OCI-LY1 (cell line): ENCODE data around the gene UBE2F.

Experiments used
- H2AFZ ChIP-seq: fragments of 200-600 bp; sonication (generic), shearing (Covaris generic); 2 replicates; pipeline ENCODE4 v1.6.0; 2014; ENCODE audit warnings: antibody characterized with exemption, mild to moderate bottlenecking, low read length
- H3F3A ChIP-seq: fragments of 200-600 bp; sonication (generic), shearing (Covaris generic); 2 replicates; pipeline ENCODE4 v1.6.0; 2014; ENCODE audit warnings: mild to moderate bottlenecking, antibody characterized with exemption, low read length, moderate library complexity; ENCODE audit not compliant: insufficient read depth
- H3K27ac ChIP-seq: fragments of 200-600 bp; sonication (generic); 2 replicates; pipeline ENCODE4 v1.5.1; 2014; ENCODE audit warnings: low read length, mixed run types, mild to moderate bottlenecking, low read depth; ENCODE audit not compliant: poor library complexity, severe bottlenecking
- H3K27me3 ChIP-seq: fragments of 200-600 bp; sonication (generic); 2 replicates; pipeline ENCODE4 v1.6.0; 2014; ENCODE audit warnings: antibody characterized with exemption, mild to moderate bottlenecking, low read length, moderate library complexity; ENCODE audit not compliant: insufficient read depth
- H3K36me3 ChIP-seq: fragments of 200-600 bp; sonication (generic); 2 replicates; pipeline ENCODE4 v1.6.1; 2014; ENCODE audit warnings: mild to moderate bottlenecking, antibody characterized with exemption, low read length, moderate library complexity, mixed read lengths; ENCODE audit not compliant: insufficient read depth
- H3K4me1 ChIP-seq: fragments of 200-600 bp; sonication (generic); 2 replicates; pipeline ENCODE4 v1.5.1; 2014; ENCODE audit warnings: mild to moderate bottlenecking, low read length, moderate library complexity; ENCODE audit not compliant: insufficient read depth, severe bottlenecking
- H3K4me2 ChIP-seq: fragments of 200-600 bp; sonication (generic), shearing (Covaris generic); 2 replicates; pipeline ENCODE4 v1.6.1; 2014; ENCODE audit warnings: low read length
- H3K4me3 ChIP-seq: fragments of 200-600 bp; sonication (generic); 2 replicates; pipeline ENCODE4 v1.5.1; 2014; ENCODE audit warnings: low read length, low read depth, mild to moderate bottlenecking, mixed read lengths; ENCODE audit not compliant: poor library complexity, severe bottlenecking
- H3K79me2 ChIP-seq: fragments of 200-600 bp; shearing (Covaris generic); 2 replicates; pipeline ENCODE4 v1.6.1; 2016; ENCODE audit warnings: mixed run types, low read length, mixed read lengths; ENCODE audit not compliant: insufficient read depth
- H3K9ac ChIP-seq: fragments of 200-600 bp; sonication (generic), shearing (Covaris generic); 2 replicates; pipeline ENCODE4 v1.6.1; 2014; ENCODE audit warnings: mild to moderate bottlenecking, low read length, mixed read lengths
- H3K9me2 ChIP-seq: fragments of 200-600 bp; sonication (generic), shearing (Covaris generic); 2 replicates; pipeline ENCODE4 v1.6.1; 2014; ENCODE audit warnings: low read depth, mild to moderate bottlenecking, low read length, mixed read lengths
- H3K9me3 ChIP-seq: fragments of 200-600 bp; shearing (Covaris generic); 2 replicates; pipeline ENCODE4 v1.6.1; 2014; ENCODE audit warnings: low read length, mixed read lengths
- H4K20me1 ChIP-seq: fragments of 200-600 bp; sonication (generic), shearing (Covaris generic); 2 replicates; pipeline ENCODE4 v1.6.0; 2016; ENCODE audit warnings: mild to moderate bottlenecking, low read length; ENCODE audit not compliant: insufficient read depth
- CTCF ChIP-seq: fragments of 200-600 bp; sonication (generic), shearing (Covaris generic); IDR thresholded peaks from 2 replicates; pipeline ENCODE4 v1.5.1; 2017; ENCODE audit warnings: mild to moderate bottlenecking, antibody characterized with exemption, low read length, moderate library complexity, mixed read lengths
- EZH2 ChIP-seq: fragments of 200-600 bp; sonication (generic), shearing (Covaris generic); IDR thresholded peaks from 2 replicates; pipeline ENCODE4 v1.8.0; 2017; ENCODE audit warnings: borderline replicate concordance, mixed run types, mild to moderate bottlenecking, antibody characterized with exemption, low read length, moderate library complexity, mixed read lengths

The UBE2F gene

DNA sequence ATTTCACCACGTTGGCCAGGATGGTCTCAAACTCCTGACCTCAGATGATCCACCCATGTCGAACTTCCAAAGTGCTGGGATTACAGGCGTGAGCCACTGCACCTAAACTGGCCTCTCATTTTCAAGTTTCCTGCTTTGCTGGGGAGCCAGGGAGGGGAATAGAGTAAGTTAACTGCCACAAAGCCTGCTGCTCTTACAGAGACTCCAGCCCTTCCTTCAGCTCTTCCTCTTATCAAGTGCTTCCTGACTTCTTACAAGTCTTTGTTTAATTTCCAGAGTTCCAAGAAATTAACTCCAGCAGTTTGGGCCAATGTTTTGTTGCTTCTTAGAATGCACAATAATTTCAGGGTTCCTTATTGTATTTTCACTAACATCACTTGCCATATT is 24.3 kb upstream of the UBE2F start:
- H3K9me3 ChIP-seq = peaks cover 9% of the 10 kb centered on the region; the same call in 1 of the 2 replicates
- H3K9ac ChIP-seq = no peak overlapping the region
- H3K27ac ChIP-seq = no peak overlapping the region
- H2AFZ ChIP-seq = no peak overlapping the region
- H4K20me1 ChIP-seq = no peaks in the 10 kb centered on the region
- no peak overlapping the region for H3K4me3 ChIP-seq
- no peaks in the 10 kb centered on the region for H3K9me2 ChIP-seq
- peaks cover 13% of the 10 kb centered on the region; the same call in 1 of the 2 replicates for H3K27me3 ChIP-seq
- no peak overlapping the region for H3K4me2 ChIP-seq
- H3K4me1 ChIP-seq = peaks cover 3% of the 10 kb centered on the region
- no peaks in the 10 kb centered on the region for H3K36me3 ChIP-seq
- H3F3A ChIP-seq = no peaks in the 10 kb centered on the region
- H3K79me2 ChIP-seq = no peaks in the 10 kb centered on the region
- TF ChIP-seq EZH2 (no peak), CTCF (no peak)

DNA sequence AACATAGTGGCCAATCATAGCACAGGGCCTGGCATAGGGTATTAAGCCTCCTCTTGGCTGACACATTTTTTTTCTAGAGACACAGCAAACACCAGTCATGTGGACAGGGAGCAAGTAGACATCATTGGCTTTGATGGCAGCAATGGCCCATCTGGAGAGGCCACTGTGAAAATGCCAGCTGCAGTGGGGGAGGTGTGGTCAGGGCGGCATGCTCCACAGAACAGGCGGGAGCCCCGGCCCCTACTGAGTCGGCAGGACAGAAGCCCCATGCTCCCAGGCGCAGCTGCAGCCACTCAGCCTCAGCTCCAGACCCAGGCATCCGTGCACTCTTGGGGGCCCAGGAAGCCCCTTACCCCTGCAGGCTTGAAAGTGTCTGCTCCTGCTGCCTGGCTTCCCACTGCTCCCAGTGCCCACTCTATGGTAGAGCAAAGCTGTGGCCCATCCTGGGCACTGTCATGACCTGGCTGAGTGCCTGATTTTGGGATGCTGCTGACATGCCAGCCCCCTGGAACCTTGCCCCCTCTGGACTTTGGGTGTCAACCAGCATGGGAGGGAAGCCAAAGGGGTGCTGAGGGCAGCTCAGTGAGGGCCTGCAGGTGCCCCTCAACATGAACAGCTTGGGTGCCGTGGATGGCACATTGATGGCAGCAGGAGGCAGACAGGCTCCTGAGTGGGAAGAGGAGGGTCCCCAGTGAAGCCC is 23.3 kb upstream of the UBE2F start:
- H3F3A ChIP-seq = no peaks in the 10 kb centered on the region
- no peaks in the 10 kb centered on the region for H3K9me2 ChIP-seq
- no peak for TF ChIP-seq CTCF
- TF ChIP-seq EZH2 = no peak
- peaks cover 3% of the 10 kb centered on the region for H3K4me1 ChIP-seq
- no peaks in the 10 kb centered on the region for H4K20me1 ChIP-seq
- no peak overlapping the region for H2AFZ ChIP-seq
- H3K4me3 ChIP-seq = no peak overlapping the region
- no peak overlapping the region for H3K27ac ChIP-seq
- H3K36me3 ChIP-seq = no peaks in the 10 kb centered on the region
- no peaks in the 10 kb centered on the region for H3K79me2 ChIP-seq
- H3K4me2 ChIP-seq = no peak overlapping the region
- no peak overlapping the region for H3K9ac ChIP-seq
- H3K9me3 ChIP-seq = peaks cover 9% of the 10 kb centered on the region; the same call in 1 of the 2 replicates
- peaks cover 13% of the 10 kb centered on the region; the same call in 1 of the 2 replicates for H3K27me3 ChIP-seq

DNA sequence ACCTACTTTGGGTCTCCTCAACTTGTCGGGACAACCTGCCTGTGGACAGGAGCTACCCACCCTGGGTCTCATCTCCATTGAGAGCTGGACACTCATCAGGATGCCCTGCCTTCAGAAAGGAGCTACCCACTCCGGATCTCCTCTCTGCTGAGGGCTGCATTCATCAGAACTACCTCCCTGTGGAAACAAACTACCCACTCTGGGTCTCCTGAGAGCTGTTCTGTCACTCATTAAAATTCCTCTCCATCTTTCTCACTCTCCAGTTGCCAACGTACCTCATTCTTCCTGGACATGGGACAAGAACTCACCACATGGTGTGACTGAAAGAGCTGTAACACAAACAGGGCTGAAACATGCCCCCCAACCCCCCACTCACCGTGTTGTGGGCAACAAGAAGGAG is 22.5 kb upstream of the UBE2F start:
- Histone ChIP-seq H3K36me3 (no peaks in the 10 kb centered on the region), H3K9me3 (peaks cover 9% of the 10 kb centered on the region; the same call in 1 of the 2 replicates), H3K4me1 (peaks cover 3% of the 10 kb centered on the region), H2AFZ (no peak overlapping the region), H3K79me2 (no peaks in the 10 kb centered on the region), H4K20me1 (no peaks in the 10 kb centered on the region), H3K9me2 (no peaks in the 10 kb centered on the region), H3K9ac (no peak overlapping the region), H3K4me2 (no peak overlapping the region), H3K27ac (no peak overlapping the region), H3K27me3 (peaks cover 13% of the 10 kb centered on the region; the same call in 1 of the 2 replicates), H3K4me3 (no peak overlapping the region), H3F3A (no peaks in the 10 kb centered on the region)
- TF ChIP-seq CTCF (no peak), EZH2 (no peak)
